Cardiac fibroblast (primary cell): ENCODE data around the gene RAB11FIP4.
A peak's percentile ranks its signal among the peaks of the same experiment; 100 is the strongest.

ENCODE experiments used
- DNase-seq, 2 donors: peaks; one replicate each; pipeline versions ENCODE4 v3.0.0 to v3.0.0-alpha.2; 2010; ENCODE audit warnings: low read depth in 2 of 2
- H3K4me3 ChIP-seq, 2 donors: replicated peaks in 1 of 2; 1 replicate in 1 of 2; 2 replicates in 1 of 2; pipeline ENCODE4 v1.5.1; 2011; ENCODE audit warnings: low read depth in 2 of 2, low read length in 2 of 2, mild to moderate bottlenecking in 2 of 2, moderate library complexity in 1 of 2
- CTCF ChIP-seq: IDR thresholded peaks from one replicate; pipeline ENCODE4 v1.5.1; 2011; ENCODE audit warnings: low read depth, mild to moderate bottlenecking, low read length, inconsistent platforms

Gene RAB11FIP4

GRCh38 chr17:31523862-31524730 lies 132.6 kb downstream of the RAB11FIP4 start:
- no peak overlapping the region for H3K4me3 ChIP-seq
- DNase-seq: no peak
- TF ChIP-seq CTCF: no peak

- TF ChIP-seq CTCF: peak; percentile 94
- DNase-seq: peak; percentile 95 to 96
- H3K4me3 ChIP-seq: no peak overlapping the region
Observed at GRCh38 chr17:31524926-31525800, 133.7 kb downstream of the RAB11FIP4 start.

GRCh38 chr17:31525801-31526549 lies 134.5 kb downstream of the RAB11FIP4 start:
- no peak for DNase-seq
- no peak overlapping the region for H3K4me3 ChIP-seq
- TF ChIP-seq CTCF: peak; percentile 41

DNA sequence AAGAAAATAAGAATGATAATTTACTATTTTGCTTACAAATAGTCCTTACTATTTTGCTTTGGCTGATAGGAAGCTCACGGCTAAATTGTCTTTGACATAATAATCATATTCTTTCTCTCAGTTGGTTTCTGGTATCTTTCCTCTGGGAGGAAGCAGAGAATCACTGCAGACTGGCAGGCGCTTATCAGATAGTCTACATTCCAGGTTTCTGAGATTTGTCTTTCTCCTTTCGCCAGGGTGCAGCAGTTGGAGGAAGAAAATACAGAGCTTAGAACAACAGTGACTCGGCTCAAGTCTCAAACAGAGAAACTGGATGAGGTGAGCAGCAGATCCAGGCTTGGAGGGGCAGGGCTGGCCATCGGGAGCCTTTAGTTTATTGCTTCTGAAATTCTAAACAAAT lies 136.1 kb downstream of the RAB11FIP4 start:
- DNase-seq: peak; percentile 55 to 73
- no peak for TF ChIP-seq CTCF
- no peak overlapping the region for H3K4me3 ChIP-seq

- TF ChIP-seq CTCF: no peak
- DNase-seq: no peak
- H3K4me3 ChIP-seq: no peak overlapping the region
Observed at GRCh38 chr17:31528291-31528874, 136.9 kb downstream of the RAB11FIP4 start.

GRCh38 chr17:31529841-31530251 lies 138.4 kb downstream of the RAB11FIP4 start:
- DNase-seq: no peak
- no peak for TF ChIP-seq CTCF
- no peak overlapping the region for H3K4me3 ChIP-seq
